ENCODE measurements around the gene MED13L. TPM values are rescaled to one million over a fixed set of nuclear protein-coding genes. Genes with fewer than 3 reads are reported as not detected.

The MED13L gene
- total and polyA plus RNA-seq, 11 donors: 12.2 to 84.1 (median 60.2) TPM

DNA sequence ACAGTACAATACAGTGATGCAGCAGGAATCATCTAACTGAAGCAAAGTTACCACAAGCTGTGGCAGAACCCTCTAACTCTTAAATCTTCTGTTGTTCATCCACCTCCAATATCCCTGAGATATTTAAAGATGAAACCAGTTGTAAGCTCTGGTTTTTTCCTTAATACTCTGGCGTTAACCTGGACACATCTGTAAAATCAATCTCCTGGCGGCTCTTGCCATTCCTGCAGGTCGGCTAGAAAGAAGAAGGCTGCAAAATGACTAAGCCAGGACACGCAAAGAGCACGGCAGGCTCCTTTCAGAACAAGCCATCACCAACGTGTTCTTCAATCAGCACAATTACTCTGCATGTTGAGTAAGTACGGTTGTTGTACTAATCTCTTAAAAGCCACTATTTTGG is 309.3 kb downstream of the MED13L start:
- intact Hi-C loops (cut with DNase I): no loop called here
- Histone ChIP-seq H3K4me1 (peaks cover 0 to 13% (median 4%) of the 10 kb centered on the region in 12 donors), H3K27ac (no peak overlapping the region), H3K36me3 (peaks cover 0 to 100% (median 95%) of the 10 kb centered on the region in 9 donors), H3K27me3 (no peaks in the 10 kb centered on the region), H3K4me3 (no peak overlapping the region), H3K9me3 (no peaks in the 10 kb centered on the region)
- DNase-seq: no peak
- TF ChIP-seq POLR2A (IDR thresholded peaks at IDR 0.05): no peak
- TF ChIP-seq, protein P1, sequence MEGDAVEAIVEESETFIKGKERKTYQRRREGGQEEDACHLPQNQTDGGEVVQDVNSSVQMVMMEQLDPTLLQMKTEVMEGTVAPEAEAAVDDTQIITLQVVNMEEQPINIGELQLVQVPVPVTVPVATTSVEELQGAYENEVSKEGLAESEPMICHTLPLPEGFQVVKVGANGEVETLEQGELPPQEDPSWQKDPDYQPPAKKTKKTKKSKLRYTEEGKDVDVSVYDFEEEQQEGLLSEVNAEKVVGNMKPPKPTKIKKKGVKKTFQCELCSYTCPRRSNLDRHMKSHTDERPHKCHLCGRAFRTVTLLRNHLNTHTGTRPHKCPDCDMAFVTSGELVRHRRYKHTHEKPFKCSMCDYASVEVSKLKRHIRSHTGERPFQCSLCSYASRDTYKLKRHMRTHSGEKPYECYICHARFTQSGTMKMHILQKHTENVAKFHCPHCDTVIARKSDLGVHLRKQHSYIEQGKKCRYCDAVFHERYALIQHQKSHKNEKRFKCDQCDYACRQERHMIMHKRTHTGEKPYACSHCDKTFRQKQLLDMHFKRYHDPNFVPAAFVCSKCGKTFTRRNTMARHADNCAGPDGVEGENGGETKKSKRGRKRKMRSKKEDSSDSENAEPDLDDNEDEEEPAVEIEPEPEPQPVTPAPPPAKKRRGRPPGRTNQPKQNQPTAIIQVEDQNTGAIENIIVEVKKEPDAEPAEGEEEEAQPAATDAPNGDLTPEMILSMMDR (IDR thresholded peaks at IDR 0.05): no peak
- 68 to 73% (median 71%) methylated on average over 7 of the region's 7 CpGs for WGBS, 4 donors
- no peak for ATAC-seq

DNA sequence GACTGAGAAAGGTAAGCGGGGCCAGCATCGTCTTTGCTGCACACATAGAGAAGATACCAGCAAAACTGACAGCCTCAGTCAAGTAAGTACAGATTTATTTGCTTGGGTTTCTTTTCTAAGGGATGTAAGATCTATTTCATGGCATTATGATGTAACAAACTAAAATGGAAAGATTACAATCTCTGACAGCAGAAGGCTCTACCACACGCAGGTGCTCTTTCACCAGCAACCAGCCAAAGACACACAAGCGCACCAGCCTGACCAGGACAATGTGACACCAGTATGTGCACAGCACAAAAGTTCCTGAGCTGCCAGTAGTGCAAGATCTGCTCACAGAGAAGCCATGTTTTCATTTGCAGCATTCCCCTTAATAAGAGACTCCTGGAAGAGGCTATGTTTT is 311.1 kb downstream of the MED13L start:
- peaks cover 2 to 100% (median 96%) of the 10 kb centered on the region in 9 donors for H3K36me3 ChIP-seq
- no peak for TF ChIP-seq POLR2A (IDR thresholded peaks at IDR 0.05)
- TF ChIP-seq, protein P1 (IDR thresholded peaks at IDR 0.05): no peak

DNA sequence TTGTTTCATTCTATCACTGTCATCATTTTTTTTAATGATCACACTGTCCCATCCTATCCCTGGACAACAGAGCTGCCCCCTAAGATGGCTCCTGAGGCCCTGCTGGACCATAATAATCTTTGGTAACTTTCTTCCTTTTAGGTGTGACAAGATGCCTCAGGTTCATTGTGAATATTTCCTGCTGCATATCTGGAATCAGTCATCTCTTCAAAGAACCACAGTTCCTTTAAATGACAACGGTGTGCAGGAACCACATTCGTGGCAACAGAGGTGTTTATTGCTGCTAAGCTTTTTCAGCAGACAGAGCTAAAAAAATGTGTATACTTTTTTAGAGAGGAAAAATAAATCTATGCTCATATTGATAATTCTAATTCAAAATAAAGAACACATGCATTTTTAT is 312.9 kb downstream of the MED13L start:
- ATAC-seq (no peak), DNase-seq (no peak)
- Histone ChIP-seq H3K36me3 (peaks cover 2 to 100% (median 95%) of the 10 kb centered on the region in 9 donors), H3K27me3 (no peaks in the 10 kb centered on the region), H3K4me3 (no peak overlapping the region), H3K4me1 (no peaks in the 10 kb centered on the region), H3K27ac (no peak overlapping the region), H3K9me3 (no peaks in the 10 kb centered on the region)
- TF ChIP-seq, protein P1 (IDR thresholded peaks at IDR 0.05): no peak
- no peak for TF ChIP-seq POLR2A (IDR thresholded peaks at IDR 0.05)
- intact Hi-C loops (cut with DNase I): no loop called here
- WGBS, 4 donors: 81 to 93% (median 85%) methylated on average over 2 of the region's 2 CpGs

More for the DNA sequence above, 311.1 kb downstream of the MED13L start:
- Histone ChIP-seq H3K27me3 (no peaks in the 10 kb centered on the region), H3K9me3 (no peaks in the 10 kb centered on the region), H3K4me1 (peaks cover 0 to 12% (median 3%) of the 10 kb centered on the region in 12 donors), H3K4me3 (no peak overlapping the region), H3K27ac (no peak overlapping the region)
- intact Hi-C loops (cut with DNase I): no loop called here
- WGBS, 4 donors: 89 to 97% (median 94%) methylated on average over 4 of the region's 4 CpGs
- DNase-seq (no peak), ATAC-seq (no peak)

DNA sequence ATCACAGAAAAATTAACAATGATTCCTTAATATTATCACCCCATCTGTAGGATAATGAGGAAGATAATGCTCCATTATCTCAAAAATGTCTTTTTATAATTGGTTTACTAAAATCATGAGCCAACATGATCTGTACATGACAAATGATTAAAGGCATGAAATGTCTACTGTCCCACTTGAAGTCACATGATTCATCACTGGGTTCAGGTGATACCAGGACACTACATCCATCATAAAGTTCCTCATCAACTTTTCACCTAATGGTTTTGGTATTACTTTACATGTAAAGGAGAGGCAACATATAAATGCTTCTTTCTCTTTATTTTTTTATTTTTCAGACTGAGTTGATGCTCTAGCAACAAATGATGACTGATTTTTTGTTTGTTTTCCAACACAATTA is 313.3 kb downstream of the MED13L start:
- intact Hi-C loops (cut with DNase I): no loop called here
- Histone ChIP-seq H3K27ac (no peak overlapping the region), H3K27me3 (no peaks in the 10 kb centered on the region), H3K9me3 (no peaks in the 10 kb centered on the region), H3K4me1 (no peaks in the 10 kb centered on the region), H3K4me3 (no peak overlapping the region), H3K36me3 (peaks cover 2 to 100% (median 95%) of the 10 kb centered on the region in 9 donors)
- no peak for DNase-seq
- TF ChIP-seq POLR2A (IDR thresholded peaks at IDR 0.05): no peak
- TF ChIP-seq, protein P1 (IDR thresholded peaks at IDR 0.05): no peak
- ATAC-seq: no peak

Measured in heart left ventricle (tissue), 16 donors.